Measurements from ENCODE around the gene ZMYND11.

Gene ZMYND11

GRCh38 chr10:287026-287709 is 151.9 kb downstream of the ZMYND11 start:
- peak; percentile 39 for DNase-seq (ENCODE audit: low read depth)
- no peak overlapping the region for H3K4me3 ChIP-seq (ENCODE audit: low read depth, low read length)
- TF ChIP-seq CTCF (conservative IDR thresholded peaks at IDR 0.05; ENCODE audit: low read depth, low read length), result no peak

GRCh38 chr10:287814-288213 is 152.6 kb downstream of the ZMYND11 start:
- peak; percentile 50 for TF ChIP-seq CTCF (conservative IDR thresholded peaks at IDR 0.05; ENCODE audit: low read depth, low read length)
- DNase-seq (ENCODE audit: low read depth), result no peak
- no peak overlapping the region for H3K4me3 ChIP-seq (ENCODE audit: low read depth, low read length)

- no peak overlapping the region for H3K4me3 ChIP-seq (ENCODE audit: low read depth, low read length)
- DNase-seq (ENCODE audit: low read depth), result no peak
- no peak for TF ChIP-seq CTCF (conservative IDR thresholded peaks at IDR 0.05; ENCODE audit: low read depth, low read length)
Measured at GRCh38 chr10:288316-289200, 153.3 kb downstream of the ZMYND11 start.

GRCh38 chr10:289581-289980 is 154.3 kb downstream of the ZMYND11 start:
- DNase-seq (ENCODE audit: low read depth), result no peak
- H3K4me3 ChIP-seq (ENCODE audit: low read depth, low read length), result no peak overlapping the region
- TF ChIP-seq CTCF (conservative IDR thresholded peaks at IDR 0.05; ENCODE audit: low read depth, low read length), result no peak

- no peak overlapping the region for H3K4me3 ChIP-seq (ENCODE audit: low read depth, low read length)
- no peak for DNase-seq (ENCODE audit: low read depth)
- no peak for TF ChIP-seq CTCF (conservative IDR thresholded peaks at IDR 0.05; ENCODE audit: low read depth, low read length)
Measured at GRCh38 chr10:290026-290725, 154.9 kb downstream of the ZMYND11 start.

GRCh38 chr10:293636-294035 is 158.4 kb downstream of the ZMYND11 start:
- no peak overlapping the region for H3K4me3 ChIP-seq (ENCODE audit: low read depth, low read length)
- peak; percentile 8 for DNase-seq (ENCODE audit: low read depth)
- no peak for TF ChIP-seq CTCF (conservative IDR thresholded peaks at IDR 0.05; ENCODE audit: low read depth, low read length)
